RWPE1 (cell line): ENCODE measurements around the gene FSTL4.

ENCODE experiments used
- CTCF ChIA-PET: fragments of 350-600 bp; sonication (Branson Sonifier 250); formaldehyde crosslinking; extraction: SDS; loops from one replicate; lab custom pipeline; 2021; lab: Yijun Ruan, JAX
- POLR2A ChIA-PET: fragments of 400-600 bp; formaldehyde crosslinking; extraction: SDS; loops from one replicate; lab custom pipeline; 2020; ENCODE audit warnings: antibody characterized with exemption; ENCODE audit not compliant: low non-redundant PET; lab: Yijun Ruan, JAX
- DNase-seq: peaks from one replicate; pipeline ENCODE4 v3.0.0; 2012; ENCODE audit warnings: low spot score
- H3K27ac ChIP-seq: fragments of 450-650 bp; 2 replicates; pipeline ENCODE4 v1.5.1; 2017
- CTCF ChIP-seq: fragments of 450-650 bp; conservative IDR thresholded peaks from 2 replicates; pipeline ENCODE4 v1.5.1; 2017; ENCODE audit warnings: low read depth, mild to moderate bottlenecking

The FSTL4 gene

GRCh38 chr5:133408322-133408721 lies 204.0 kb downstream of the FSTL4 start:
- TF ChIP-seq CTCF: no peak
- ChIA-PET POLR2A (no interaction called here), CTCF (interaction anchor here (0.6 kb wide), 1 partner anchor 777 kb away, joined by 5 read pairs; no protein-coding TSS in a partner anchor)
- no peak for DNase-seq
- no peak overlapping the region for H3K27ac ChIP-seq

- DNase-seq: no peak
- no peak overlapping the region for H3K27ac ChIP-seq
- TF ChIP-seq CTCF: no peak
- CTCF ChIA-PET: interaction anchor here (1.2 kb wide), 1 partner anchor 633 kb away, joined by 3 read pairs; no protein-coding TSS in a partner anchor
- POLR2A ChIA-PET: no interaction called here
These were observed 205.2 kb downstream of the FSTL4 start for GRCh38 chr5:133406977-133407632.

GRCh38 chr5:133406208-133406976 lies 205.9 kb downstream of the FSTL4 start:
- no peak for TF ChIP-seq CTCF
- DNase-seq: no peak
- POLR2A ChIA-PET: no interaction called here
- CTCF ChIA-PET: interaction anchor here (1.2 kb wide), 1 partner anchor 633 kb away, joined by 3 read pairs; no protein-coding TSS in a partner anchor
- H3K27ac ChIP-seq: no peak overlapping the region

DNA sequence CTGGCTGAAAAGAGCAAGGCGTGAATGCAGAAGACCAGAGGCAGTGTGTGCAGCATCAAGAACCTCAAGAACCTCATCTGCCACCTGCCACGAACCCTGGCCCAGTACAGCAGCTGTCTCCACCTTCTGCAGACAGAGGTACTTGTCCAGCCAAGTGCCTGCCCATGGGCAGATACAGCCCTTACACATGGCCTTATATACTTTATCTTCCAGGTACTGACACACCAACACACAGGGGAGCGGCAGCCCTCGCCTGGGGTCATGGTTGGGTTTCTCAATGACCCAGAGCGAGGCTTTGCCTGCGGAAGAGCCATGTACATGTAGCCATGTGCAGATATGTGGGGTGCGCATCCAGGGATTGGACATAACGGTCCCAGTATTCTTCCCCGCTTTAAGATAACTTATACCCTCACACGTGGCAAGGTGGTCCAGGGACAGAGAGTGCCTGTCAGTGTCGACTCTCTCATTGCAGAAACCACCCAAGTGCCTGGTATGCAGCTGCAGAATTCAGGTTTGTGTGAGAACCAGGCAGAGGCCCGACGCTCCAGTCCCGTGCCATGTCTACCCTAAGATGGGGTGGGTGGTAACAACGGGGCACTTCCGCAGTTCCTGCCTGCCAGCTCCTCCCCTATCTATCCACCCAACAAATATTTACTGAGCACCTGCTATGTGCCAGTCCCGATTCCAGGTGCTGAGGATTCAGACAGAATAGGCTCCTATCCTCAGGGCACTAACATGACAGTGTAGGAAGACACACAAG lies 206.9 kb downstream of the FSTL4 start:
- DNase-seq: no peak
- H3K27ac ChIP-seq: no peak overlapping the region
- no peak for TF ChIP-seq CTCF
- POLR2A ChIA-PET: no interaction called here
- CTCF ChIA-PET: interaction anchor here (0.7 kb wide), 2 partner anchors 8 to 362 kb away, joined by 3 to 7 read pairs; no protein-coding TSS in a partner anchor

- no peak for DNase-seq
- no peak overlapping the region for H3K27ac ChIP-seq
- no peak for TF ChIP-seq CTCF
- ChIA-PET CTCF (no interaction called here), POLR2A (no interaction called here)
These were observed 207.6 kb downstream of the FSTL4 start for GRCh38 chr5:133404724-133405123.

DNA sequence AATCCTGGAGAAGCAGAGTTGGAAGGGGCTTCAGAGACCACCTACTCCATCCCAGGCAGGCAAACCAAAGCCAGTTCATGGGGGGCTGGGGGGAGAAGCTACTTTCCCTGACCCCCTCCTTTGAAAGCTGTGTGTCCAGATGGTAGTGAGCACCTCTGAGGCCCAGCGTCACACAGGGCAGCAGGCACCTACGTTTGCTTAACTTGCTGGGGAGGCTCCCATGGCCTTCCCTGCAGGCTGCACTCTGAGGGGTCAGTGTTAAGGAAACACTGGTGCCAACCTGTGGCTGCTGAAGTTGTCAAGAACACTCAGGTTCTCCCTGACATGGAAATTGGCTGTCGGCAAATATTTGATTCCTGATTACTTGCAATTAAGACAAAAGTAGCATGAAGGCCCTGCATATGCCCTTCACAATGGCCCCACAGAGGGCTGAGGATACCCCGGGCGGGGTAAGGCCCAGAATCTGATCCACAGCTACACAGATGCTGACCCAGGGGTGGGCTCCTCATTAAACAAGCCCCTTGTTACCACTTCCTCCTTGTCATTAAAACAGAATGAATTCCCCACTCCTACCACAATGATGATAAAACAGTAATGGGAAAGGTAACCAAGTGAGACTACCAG lies 208.5 kb downstream of the FSTL4 start:
- DNase-seq: no peak
- ChIA-PET POLR2A (no interaction called here), CTCF (no interaction called here)
- TF ChIP-seq CTCF: no peak
- no peak overlapping the region for H3K27ac ChIP-seq
